GM12891 (cell line): ENCODE results near the gene ANXA6.

Experiments
- PAX5 ChIP-seq: IDR thresholded peaks from 2 replicates; pipeline ENCODE4 v1.6.1; 2011; ENCODE audit warnings: low read length, moderate library complexity, mild to moderate bottlenecking; ENCODE audit not compliant: insufficient read depth, severe bottlenecking
- POLR2A ChIP-seq: IDR thresholded peaks from 2 replicates; pipeline ENCODE4 v1.6.1; 2011; ENCODE audit warnings: low read depth, low read length, control low read depth
- POLR2AphosphoS5 ChIP-seq: IDR thresholded peaks from 2 replicates; pipeline ENCODE4 v1.6.1; 2011; ENCODE audit warnings: low read depth, low read length, control low read depth
- SPI1 ChIP-seq: IDR thresholded peaks from 2 replicates; pipeline ENCODE4 v1.6.1; 2011; ENCODE audit warnings: low read depth, low read length, control low read depth
- TAF1 ChIP-seq: IDR thresholded peaks from 2 replicates; pipeline ENCODE4 v1.6.1; 2011; ENCODE audit warnings: low read depth, low read length, control low read depth

DNA sequence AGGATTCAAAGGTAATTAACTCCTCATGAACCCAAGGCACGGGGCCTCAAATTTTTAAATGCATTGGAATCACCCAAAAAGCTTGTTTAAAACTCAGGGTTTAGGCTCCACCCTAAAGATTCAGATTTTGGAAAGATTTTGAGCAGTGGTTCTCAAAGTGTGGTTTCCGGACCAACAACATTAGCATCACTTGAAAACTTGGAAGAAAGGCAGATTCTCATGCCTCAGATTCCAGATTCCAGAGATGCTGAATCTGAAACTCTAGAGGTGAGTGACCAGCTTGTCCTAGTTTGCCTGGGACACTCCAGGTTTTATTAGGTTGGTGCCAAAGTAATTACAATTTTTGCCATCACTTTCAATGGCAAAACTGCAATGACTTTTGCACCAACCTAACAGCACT is 52.0 kb downstream of the ANXA6 start:
- no peak for TF ChIP-seq POLR2A
- TF ChIP-seq POLR2AphosphoS5: no peak
- no peak for TF ChIP-seq TAF1
- TF ChIP-seq SPI1: no peak
- TF ChIP-seq PAX5: no peak
